Activated CD4-positive, alpha-beta T cell treated with anti-CD3 and anti-CD28 coated beads, Interleukin-2, amount 50 U/mL, for 16 hours (primary cell): ENCODE data around the gene SLC6A11.

Experiments
- DNase-seq: peaks from one replicate; pipeline ENCODE4 v3.0.0-alpha.2; 2020

SLC6A11 gene

DNA sequence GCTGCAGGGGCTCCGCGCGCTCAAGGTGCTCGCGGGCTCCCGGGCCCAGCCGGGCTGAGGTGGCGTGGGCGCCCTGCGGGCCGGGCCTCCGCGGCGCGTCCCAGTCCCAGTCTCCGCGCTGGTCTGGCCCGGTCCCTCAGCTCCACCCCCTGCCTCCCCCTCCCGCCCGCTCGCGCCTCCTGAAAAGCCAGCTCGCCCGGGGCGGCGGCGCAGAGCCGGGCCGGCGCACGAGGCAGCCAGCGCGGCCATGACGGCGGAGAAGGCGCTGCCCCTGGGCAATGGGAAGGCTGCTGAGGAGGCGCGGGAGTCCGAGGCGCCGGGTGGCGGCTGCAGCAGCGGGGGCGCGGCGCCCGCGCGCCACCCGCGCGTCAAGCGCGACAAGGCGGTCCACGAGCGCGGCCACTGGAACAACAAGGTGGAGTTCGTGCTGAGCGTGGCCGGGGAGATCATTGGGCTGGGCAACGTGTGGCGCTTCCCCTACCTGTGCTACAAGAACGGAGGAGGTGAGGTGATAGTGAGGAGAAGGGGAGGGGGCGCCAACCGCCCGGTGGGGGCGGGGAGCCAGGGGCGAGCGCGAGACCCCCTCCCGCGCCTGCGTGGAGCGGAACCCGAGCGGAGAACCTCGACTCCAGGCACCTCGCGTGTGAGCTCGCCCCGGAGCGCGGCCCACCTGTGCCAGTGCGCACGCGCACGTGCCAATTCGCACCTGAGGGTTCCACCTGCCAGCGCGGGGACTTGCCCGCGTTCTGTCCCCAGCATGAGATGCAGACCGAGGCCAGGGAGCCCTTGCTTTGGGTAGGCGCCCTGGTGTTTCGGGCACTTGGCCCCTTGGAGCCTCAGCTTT is at the start of gene SLC6A11:
TSS of gene SLC6A11 (plus strand) at position 210 of the 844 bp plus-strand sequence. CDS start at position 248, 38 bp downstream.
- DNase-seq = no peak

DNA sequence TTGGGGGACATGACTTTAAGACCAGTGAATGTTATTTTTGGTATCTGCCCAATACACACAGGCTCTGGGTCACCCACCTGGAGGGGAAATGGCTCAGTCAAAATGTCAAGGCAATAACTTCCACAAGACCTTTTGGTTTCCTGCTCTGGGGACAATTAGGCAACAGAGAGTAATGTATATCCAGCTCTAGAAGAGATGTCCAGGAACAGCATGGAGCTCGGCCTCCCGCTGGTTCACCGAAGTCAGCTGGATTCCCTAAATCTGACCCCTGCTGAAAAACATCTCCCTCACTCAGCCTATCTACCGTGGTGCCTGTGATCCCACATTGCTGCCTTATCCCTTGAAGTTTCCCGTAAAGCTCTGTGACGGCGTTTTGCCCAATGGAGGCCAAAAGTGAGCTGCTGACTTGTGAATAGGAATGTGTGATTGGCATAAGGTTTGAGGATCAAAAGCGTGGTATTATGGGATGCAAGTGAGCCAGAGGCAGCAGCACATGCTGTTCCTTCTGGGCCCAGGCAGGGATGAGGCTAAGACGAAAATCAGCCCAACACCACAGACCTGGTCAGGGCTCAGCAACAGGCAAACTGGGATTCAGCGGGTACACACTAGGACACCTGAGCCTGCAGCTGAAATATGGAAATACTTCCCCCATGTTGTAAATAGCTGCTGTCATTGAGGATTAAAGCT is 47.2 kb upstream of the SLC6A11 start:
- no peak for DNase-seq

DNA sequence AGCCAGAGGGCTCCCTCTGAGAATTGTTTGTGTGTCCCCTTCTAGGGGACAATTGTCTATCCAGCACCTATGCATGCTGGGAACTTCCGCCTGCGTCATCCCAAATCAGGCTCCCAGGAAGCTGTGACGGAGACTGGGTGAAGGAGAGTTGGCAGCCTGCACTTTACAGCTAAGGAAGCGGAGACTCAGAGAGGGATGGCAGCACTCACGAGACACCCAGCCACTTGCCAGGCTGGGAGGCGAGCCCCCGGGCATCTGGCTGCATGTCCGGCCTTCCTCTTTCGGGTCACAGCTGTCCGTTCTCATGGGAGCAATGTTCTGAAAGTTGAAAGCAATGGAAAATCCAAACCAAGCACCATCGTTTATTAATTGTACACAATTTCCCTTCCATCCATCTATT is 45.5 kb upstream of the SLC6A11 start:
- DNase-seq = no peak

DNA sequence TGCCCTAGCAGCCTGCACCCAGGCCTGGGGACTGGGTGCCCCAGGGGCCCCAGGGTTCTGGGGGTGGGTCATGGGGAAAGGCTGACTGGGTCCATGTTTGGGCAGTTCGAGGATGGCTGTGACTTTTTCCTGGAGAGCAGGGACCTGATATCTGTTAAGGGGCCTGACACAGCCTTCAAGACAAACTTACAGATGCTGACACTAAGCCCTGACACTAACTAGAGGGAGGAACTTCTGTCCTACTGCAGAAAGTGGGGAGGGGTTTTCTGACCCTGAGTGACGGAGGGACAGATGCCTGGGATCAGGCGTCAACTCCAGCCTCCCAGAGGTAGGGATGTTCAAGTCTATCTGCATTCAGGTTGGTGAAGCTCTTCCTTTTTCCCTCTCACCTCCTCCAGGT is 45.0 kb upstream of the SLC6A11 start:
- DNase-seq = no peak

DNA sequence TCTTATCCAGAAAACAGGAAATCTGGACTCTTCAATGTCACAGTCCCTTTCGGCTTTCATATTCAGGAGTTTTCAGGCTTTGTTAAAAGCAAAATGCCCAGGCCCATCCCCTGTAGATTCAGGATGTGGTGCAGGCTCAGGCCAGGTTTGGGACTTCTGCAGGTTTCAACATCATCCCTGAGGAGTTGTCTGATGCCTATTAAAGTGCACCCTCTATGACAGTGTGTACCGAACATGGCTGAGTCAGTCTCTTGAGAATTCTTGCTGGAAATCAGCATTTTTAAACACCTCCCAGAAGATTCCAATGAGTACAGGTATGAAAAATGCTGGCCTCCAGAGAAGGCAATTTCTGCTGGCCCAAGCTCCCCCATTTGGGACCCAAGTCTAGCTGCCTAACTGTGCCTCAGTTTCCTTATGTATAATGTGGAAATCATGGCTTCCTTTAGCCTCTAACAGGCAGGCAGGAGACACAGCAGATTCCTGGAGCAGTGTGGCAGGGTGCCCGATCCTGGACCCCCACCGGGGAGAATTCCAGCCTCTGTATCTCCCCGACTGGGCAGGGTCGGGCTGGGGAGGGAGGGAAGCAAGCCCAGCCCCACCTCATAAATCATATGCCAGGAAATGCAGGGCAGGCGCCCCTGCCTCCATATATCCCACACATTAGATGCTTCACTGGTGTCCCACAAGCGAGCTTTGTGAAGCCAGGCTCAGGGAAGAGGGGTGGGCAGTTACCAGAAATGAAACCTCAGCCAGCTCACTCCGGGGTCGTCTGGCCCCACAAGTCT is 44.4 kb upstream of the SLC6A11 start:
- DNase-seq = no peak

DNA sequence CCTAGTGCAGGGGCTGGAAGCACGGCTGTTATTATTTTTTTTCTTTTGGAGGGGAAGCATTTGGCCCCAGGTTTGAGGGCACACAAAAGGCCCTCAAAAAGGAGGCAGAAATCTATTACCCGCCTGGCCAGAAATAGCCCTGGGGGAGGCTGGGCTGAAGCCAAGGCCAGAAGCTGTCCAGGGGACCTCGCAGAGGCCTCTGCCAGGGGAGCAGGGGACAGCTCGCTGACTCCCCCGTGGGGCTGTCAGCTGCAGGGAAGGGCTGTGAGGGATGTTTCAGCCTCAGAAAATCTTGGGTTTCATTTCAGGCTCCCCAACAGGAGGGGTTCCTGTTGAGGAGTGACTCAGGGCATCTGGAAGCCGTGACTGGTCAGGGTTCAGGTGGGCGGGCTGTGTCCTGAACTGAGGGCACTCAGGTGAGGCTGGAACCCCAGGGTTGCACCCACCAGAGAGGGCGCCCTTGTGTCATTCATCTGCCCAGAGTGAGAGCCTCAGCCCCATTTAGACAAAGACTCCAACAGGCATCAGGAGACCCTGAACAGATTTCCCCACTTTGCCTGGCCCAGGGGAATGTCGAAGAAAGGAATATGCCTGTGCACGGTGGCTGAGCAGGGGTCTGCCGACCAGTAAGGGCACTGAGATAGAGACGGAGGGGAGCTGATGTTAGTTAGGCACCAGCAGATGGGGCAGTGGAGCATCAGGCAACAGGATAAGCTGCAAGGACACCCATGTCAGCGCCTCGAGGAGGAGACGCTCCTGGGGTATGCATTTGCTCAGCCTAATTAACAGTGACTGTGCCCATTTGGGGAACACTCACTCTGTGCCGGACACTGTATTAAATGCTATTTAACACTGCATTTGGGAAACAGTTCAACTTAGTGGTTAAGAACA is 43.5 kb upstream of the SLC6A11 start:
- no peak for DNase-seq

DNA sequence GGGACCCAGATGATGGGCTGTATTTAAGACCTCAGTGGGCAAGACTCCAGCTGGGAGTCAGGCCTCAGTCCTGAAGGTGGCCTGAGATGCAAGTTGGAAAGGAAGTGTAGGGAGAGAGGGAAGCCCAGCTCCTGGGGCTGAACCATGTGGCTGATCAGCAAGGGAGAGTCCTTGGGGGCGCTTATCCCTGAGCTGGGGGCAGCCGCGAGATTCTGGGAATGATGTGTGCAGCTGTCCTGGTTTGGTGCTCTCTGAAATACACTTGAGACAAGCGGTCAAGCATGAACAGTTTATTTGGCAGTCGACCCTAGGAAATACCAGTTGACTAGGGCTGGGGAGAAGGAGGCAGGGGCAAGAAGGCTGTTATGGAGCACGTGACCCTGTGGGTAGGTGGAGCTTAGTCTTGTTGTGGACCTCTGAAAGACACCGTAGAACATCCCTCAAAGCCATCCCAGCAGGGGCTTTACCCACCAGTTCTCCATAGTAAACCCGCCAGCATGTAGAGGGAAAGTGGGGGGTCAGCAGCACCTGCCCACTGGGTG is 41.8 kb upstream of the SLC6A11 start:
- DNase-seq = no peak

DNA sequence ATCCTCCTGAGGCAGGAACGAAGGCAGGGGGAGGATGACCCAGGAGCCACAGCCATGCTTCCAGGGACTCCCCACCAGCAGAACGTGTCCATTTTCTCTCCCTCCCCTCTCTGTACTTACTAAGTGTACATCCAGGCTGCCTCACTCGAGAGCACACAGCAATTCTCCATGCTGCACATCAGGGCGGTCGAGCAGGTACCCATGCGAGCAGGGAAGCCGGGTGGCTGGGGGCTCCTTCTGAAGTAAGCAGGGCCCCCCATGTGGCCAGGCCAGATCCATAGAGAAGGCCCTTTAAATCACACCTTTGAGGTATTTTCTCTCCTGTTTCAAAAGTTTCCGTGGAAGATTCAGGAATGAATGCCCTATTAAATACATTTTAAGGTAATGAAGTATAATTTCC is 41.2 kb upstream of the SLC6A11 start:
- no peak for DNase-seq

DNA sequence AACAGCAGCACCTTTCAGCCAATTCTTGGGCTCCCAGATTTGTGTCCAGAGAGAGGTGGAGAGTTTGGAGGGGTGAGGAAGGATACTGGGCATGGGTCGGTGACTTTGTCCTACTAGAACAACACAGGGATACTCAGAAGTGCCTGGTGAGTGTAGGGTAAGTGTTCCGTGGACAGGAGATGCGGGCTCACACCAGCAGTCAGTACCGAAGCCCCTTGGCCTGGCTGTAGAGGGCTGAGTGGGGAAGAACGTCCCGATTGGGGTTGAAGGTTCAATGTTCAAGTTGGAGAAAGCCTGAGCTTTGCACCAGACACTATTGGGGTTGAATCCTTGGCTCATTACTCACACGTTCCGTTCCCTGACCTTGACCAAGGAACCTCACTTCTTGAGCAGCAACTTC is 40.8 kb upstream of the SLC6A11 start:
- no peak for DNase-seq

DNA sequence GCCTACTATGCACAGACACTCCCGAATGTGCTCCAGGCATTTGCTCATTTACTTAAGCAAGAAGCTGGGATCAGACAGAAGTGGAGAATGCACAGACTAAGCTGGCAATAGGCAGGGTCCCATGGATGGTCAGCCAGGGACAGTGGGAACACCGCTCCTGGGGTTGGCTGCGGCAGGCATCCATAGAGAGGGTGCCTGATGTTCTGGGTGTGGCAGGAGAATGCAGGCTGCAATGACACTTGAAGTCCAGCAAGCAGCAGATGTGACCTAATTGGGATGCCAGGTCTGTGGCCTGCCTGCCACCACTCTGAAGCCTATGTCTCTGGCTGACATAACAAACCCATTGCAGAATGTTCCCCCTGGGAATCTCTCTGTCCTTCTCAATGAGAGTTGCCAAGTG is 40.2 kb upstream of the SLC6A11 start:
- DNase-seq = no peak

DNA sequence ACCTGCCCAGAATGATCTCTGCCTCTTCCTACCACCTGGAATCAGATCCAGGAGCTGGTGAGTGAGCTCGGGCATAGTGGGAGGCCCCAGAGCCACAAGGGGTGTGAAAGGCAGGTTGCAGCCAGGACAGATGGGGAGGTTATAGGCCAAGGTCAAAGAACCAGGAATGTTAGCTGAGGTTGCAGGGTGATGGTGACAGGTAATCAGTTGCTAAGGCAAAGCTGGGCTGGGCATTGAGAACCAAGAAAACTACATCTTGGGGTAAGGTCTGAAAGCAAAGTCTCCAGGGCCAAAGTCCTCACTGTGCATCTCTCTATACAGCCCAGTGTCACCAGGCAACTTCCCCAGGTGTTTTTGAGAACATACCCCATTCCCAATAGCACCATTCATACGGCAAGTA is 38.4 kb upstream of the SLC6A11 start:
- no peak for DNase-seq

DNA sequence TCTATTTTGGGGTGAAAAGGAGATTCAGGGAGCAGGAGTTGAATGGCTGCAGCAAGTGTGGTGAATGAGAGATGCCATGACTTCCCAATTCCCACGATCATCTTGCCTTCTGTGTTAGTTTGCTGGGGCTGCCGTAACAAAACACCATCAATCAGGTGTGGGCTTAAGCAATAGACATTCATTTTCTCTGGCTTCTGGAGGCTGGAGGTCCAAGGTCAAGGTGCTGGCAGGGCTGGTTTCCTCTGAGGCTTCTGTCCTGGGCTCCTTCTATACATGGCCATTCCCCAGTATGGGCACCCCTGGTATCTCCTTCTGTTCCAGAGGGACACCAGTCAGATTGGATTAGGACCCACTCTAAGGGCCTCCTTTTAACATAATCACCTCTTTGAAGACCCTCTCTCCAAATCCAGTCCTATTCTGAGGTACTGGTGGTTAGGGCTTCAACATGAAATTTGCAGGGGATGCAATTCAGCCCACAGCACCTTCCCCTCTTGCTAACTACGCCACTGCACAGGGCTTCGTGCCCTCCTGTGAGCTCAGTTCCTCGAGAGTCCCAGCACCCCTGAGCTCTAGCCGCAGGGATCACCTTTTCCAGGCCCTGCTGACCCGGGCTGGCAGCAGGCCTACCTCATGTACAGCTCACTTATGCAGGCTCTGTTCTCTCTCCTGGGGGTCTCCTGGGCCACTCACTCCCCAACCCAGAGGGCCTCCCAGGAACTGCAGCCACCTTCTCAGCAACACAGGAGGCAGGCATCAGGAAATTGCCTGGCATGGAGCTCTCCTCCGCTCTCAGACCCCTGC is 37.3 kb upstream of the SLC6A11 start:
- no peak for DNase-seq

DNA sequence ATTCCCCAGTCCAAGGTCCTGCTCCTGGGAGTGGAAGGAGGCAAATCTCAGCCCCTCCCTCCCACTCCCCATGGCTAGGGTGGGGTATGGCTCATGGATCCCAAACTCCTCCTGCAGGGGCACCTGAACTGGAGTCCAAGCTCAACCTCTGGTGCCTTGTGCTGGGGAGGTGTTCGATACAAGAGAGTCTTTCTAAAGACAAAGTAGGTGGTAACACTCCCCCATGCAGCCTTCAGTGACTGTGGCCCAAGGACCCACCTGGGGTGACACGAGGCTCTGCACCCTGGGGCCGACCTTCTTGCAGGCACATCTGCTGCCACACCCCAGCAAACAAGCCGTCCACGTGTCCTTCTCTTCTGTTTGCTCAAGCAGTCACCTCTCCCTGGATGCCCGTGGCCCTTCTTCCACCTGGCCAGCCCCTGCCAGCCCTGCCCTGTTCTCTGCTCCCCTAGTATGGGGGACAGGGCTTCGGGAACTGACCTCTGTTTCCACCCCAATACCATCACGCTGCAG is 36.7 kb upstream of the SLC6A11 start:
- no peak for DNase-seq

DNA sequence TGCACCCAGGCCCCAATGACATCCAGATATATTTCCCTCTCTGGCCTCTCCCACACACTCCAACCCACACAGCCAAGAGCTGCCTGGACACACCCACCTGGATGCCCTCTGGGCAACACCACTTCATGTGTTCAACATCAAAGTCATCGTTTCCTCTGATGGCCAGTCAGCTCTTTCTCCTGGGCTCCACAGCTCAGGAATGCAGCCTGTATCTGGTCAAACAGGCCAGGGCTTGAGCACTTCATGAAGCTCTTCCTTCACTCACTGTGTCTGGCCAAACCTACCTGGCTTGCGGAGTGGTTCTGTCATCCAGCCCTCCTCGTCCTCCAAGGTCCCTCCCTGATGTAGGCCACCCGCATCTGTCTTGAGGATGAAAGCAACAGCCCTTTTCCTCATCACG is 35.8 kb upstream of the SLC6A11 start:
- DNase-seq = no peak

DNA sequence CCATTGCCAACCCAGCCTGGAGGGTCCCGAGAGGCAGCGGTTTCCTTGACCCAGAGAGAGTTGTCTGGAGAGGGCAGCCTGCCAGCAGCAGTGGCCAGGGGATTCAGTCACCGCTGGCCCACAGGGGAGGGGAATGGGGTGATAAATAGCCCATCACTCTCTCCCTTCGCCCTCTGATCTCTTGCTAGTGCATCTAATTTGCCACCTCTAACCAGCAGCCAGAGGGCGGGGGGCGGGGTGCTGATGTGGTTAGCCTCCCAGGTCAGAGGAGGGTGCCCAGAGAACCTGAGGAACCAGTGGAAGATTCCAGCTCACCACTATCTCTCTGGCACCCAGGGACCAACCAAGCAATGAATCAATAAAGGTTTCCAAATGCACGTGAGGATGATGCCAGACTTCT is 35.1 kb upstream of the SLC6A11 start:
- no peak for DNase-seq

DNA sequence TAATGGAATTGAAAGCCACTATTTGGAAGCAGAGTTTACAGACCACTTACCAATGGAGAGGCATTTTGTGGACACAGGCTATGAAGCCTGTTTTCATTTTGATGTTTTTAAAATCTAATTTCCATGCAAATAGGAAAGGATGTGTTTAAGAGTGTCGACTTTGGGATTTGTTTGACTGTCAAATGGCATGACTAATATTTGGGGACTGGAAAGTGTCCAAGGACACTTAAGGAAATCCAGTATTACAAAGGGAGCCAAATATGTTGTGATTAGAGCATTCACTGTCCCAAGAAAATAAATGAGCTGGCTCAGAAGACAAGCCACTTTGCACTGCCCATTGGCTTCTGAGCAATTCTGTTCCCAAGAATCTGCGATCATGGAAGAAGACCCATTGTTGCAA is 34.0 kb upstream of the SLC6A11 start:
- DNase-seq = no peak

DNA sequence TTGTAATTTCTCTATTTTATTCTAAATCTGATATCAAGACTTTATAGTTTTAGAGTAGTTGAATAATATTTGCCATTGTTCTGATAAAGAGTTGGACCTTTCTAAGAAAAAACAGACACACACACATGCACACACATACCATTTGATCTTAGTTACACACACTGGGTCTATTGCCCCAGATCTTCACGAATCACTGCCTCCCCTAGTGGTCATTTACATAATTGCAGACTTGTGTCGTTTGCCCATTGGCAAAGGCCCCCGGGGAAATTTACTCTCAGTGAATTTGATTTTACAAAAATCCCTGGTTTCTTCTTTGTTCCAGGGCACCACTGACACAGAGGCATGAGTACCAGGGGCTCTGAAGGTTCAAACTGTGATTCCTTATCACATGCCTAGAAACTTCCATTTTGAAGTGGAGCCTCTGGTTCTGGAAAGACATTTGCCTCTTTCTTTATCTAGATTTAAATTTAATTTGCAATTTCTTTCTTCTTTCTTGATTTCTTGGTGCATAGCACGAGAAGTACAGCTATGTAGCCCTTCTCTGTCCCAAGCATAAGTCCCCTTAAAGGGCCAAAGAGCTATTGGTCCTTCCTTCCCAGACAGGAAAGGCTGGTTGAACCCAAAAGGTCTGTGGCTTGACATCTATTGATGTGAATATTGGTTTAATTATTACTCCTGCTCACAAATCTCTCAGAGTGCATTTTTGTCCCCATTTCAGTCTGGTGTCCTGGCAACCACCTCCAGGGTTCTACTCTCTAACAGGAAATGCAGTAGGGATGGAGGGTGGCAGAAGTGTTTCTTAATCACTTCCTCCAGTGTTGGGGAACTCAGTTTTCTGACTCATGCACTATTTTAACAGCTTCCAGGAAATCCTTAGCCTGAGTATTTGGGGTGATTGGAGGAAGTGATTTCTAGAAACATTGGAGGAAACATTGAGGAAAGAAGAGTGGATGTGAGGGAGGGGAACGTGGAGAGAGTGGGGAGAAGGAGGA is 32.4 kb upstream of the SLC6A11 start:
- DNase-seq = peak; percentile 62

DNA sequence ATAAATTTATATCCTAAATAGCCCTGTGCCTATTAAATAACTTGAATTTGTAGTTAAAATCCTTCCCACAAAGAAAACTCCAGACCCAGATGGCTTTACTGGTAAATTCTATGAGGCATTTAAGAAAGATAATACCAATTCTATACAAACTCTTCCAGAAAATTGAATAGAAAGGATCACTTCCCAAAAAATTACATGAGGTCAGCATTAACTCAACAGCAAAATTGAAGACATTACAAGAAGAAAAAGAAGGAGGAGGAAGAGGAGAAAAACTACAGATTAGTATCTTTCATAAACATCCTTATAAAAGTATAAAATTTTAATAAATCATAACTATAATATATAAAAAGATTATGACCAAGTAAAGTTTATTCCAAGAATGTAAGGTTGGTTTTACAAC is 29.4 kb upstream of the SLC6A11 start:
- DNase-seq = no peak

DNA sequence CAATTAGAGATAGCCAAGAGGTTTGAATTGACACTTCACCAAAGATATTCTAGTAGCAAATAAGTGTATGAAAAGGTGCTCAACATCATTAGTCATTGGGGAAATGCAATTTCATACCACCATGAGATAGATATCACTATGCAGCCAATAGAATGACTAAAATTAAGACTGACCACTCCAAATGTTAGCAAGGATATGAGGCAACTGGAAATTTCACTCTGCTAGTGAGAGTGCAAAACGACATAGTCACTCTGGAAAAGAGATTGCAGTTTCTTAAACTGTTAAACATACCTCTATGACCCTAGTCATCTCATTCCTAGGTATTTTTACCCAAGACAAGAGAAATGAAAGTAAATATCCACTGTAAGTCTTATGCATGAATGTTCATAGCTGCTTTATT is 27.6 kb upstream of the SLC6A11 start:
- no peak for DNase-seq

DNA sequence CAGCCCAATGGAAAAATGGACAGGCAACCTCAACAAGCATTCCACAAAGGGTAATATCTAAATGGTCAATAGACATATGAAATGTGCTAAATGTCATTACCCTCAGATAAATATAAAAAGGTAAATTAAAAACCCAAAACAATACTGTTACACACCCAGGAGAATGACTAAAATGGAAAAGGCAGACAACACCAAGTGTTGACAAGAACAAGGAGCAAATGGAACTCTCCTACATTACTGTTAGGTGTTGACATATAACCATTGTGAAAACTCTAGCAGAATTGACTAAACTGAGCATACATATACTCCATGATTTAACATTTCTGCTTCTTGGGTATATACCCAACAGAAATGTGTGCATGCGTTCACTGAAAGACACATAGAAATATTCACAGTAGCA is 25.3 kb upstream of the SLC6A11 start:
- DNase-seq = no peak
